Kidney (tissue), 14 donors: ENCODE data around the gene COQ10B. TPM values are rescaled to one million over a fixed set of nuclear protein-coding genes. Genes with fewer than 3 reads are reported as not detected.
"Not testable (repeated sequence)": the region's sequence is repeated elsewhere in the genome, so short reads cannot be mapped to it uniquely, and the experiment has no call there.

Source experiments
- DNase-seq, 5 donors: peaks; one replicate each; pipeline ENCODE4 v3.0.0-alpha.2; 2013 to 2020
- FAIRE-seq: peaks from 2 replicates; lab custom pipeline; 2012; peaks lifted over from hg19 to GRCh38; lab: Jason Lieb, UNC
- H3K27ac ChIP-seq, 2 donors: one replicate each; pipeline ENCODE4 v1.7.0; 2013; ENCODE audit warnings: low read depth in 2 of 2, low read length in 2 of 2, inconsistent platforms in 1 of 2
- H3K27me3 ChIP-seq: one replicate; pipeline ENCODE4 v1.7.1; 2013; ENCODE audit warnings: low read length, inconsistent platforms; ENCODE audit not compliant: control insufficient read depth, insufficient read depth
- H3K36me3 ChIP-seq, 3 donors: one replicate each; pipeline versions ENCODE4 v1.7.0 to v1.7.1; 2013; ENCODE audit warnings: low read length in 3 of 3, control low read depth in 1 of 3, inconsistent platforms in 1 of 3; ENCODE audit not compliant: insufficient read depth in 3 of 3, control insufficient read depth in 2 of 3
- H3K4me1 ChIP-seq, 3 donors: one replicate each; pipeline versions ENCODE4 v1.7.0 to v1.7.1; 2013; ENCODE audit warnings: low read length in 3 of 3, inconsistent platforms in 1 of 3, low read depth in 1 of 3; ENCODE audit not compliant: control insufficient read depth in 2 of 3, insufficient read depth in 2 of 3
- H3K4me3 ChIP-seq, 3 donors: one replicate each; pipeline versions ENCODE4 v1.7.0 to v1.8.1; 2013; ENCODE audit warnings: low read length in 3 of 3, control low read depth in 1 of 3, inconsistent platforms in 1 of 3
- H3K9ac ChIP-seq, 3 donors: one replicate each; pipeline versions ENCODE4 v1.7.0 to v1.7.1; 2013; ENCODE audit warnings: low read length in 3 of 3, control low read depth in 1 of 3, inconsistent platforms in 1 of 3
- H3K9me3 ChIP-seq, 3 donors: one replicate each; pipeline versions ENCODE4 v1.7.0 to v1.7.1; 2013; ENCODE audit warnings: low read length in 3 of 3, control low read depth in 1 of 3, inconsistent platforms in 1 of 3; ENCODE audit not compliant: control insufficient read depth in 2 of 3, insufficient read depth in 1 of 3
- CTCF ChIP-seq: IDR thresholded peaks from 3 replicates; pipeline ENCODE4 v1.5.1; 2012; ENCODE audit warnings: mild to moderate bottlenecking, moderate library complexity, borderline replicate concordance; ENCODE audit not compliant: insufficient read depth; ENCODE audit errors: extremely low read depth
- intact Hi-C: fragments of 100-400 bp; cut with DNase I; formaldehyde crosslinking; loops from one replicate; pipeline ENCODE4 v1.11.1; 2022
- polyA plus RNA-seq: library from polyadenylated mRNA; stranded (reverse); fragments of 350-450 nt; fragmentation: Illumina TruSeq; extraction: RNeasy Lipid Tissue Mini Kit (QIAGEN cat#74804); gene quantifications from one replicate; pipeline ENCODE4 v1.2.3, GENCODE V29; 2014; ENCODE audit warnings: low read depth, low replicate concordance; ENCODE audit not compliant: insufficient read depth
- total RNA-seq: library from RNA; stranded (reverse); fragmentation: NEBNext Ultra II Directional; extraction: Animal tissue kit (Norgen Biotek cat#: 25700); gene quantifications from one replicate; pipeline ENCODE4 v1.2.1, GENCODE V29; 2021
- donor health status: control.
- donor health status: control.
- donor health status: control.
- donor health status: control.
- donor health status: control.
- donor health status: DM: yes; HTN: yes; CAD: no.
- donor health status: Normal renal cell carcinoma (clear cell type).

The COQ10B gene
- total and polyA plus RNA-seq, 2 donors from 2014 or later = 28.6 to 31.2 TPM

GRCh38 chr2:197472166-197472565 lies 18.8 kb downstream of the COQ10B start:
- DNase-seq = no peak
- peaks cover 4 to 33% (median 17%) of the 10 kb centered on the region in 3 donors for H3K36me3 ChIP-seq
- no peak for FAIRE-seq
- H3K9ac ChIP-seq = no peak overlapping the region
- TF ChIP-seq CTCF = no peak
- H3K9me3 ChIP-seq = no peaks in the 10 kb centered on the region
- no peaks in the 10 kb centered on the region for H3K4me1 ChIP-seq
- intact Hi-C loops = no loop called here
- no peak overlapping the region for H3K27ac ChIP-seq
- H3K4me3 ChIP-seq = no peak overlapping the region
- no peaks in the 10 kb centered on the region for H3K27me3 ChIP-seq

- Histone ChIP-seq H3K27me3 (no peaks in the 10 kb centered on the region), H3K27ac (no peak overlapping the region), H3K4me1 (no peaks in the 10 kb centered on the region), H3K9ac (no peak overlapping the region), H3K4me3 (no peak overlapping the region), H3K36me3 (peaks cover 4 to 20% (median 10%) of the 10 kb centered on the region in 3 donors), H3K9me3 (no peaks in the 10 kb centered on the region)
- no peak for FAIRE-seq
- intact Hi-C loops = no loop called here
- DNase-seq = no peak
- no peak for TF ChIP-seq CTCF
These were observed 24.4 kb downstream of the COQ10B start for GRCh38 chr2:197477797-197478196.

GRCh38 chr2:197480165-197481036 lies 27.0 kb downstream of the COQ10B start:
- intact Hi-C loops = no loop called here
- Histone ChIP-seq H3K9me3 (no peaks in the 10 kb centered on the region), H3K4me3 (no peak overlapping the region), H3K27me3 (no peaks in the 10 kb centered on the region), H3K36me3 (peaks cover 0 to 7% (median 6%) of the 10 kb centered on the region in 3 donors), H3K4me1 (no peaks in the 10 kb centered on the region), H3K9ac (no peak overlapping the region), H3K27ac (no peak overlapping the region)
- TF ChIP-seq CTCF = no peak
- FAIRE-seq = no peak
- no peak for DNase-seq

GRCh38 chr2:197484248-197484647 lies 30.9 kb downstream of the COQ10B start:
- H3K36me3 ChIP-seq = peaks cover 0 to 25% (median 16%) of the 10 kb centered on the region in 3 donors
- H3K4me3 ChIP-seq, H3K9me3 ChIP-seq, H3K4me1 ChIP-seq, DNase-seq, H3K27me3 ChIP-seq, FAIRE-seq, intact Hi-C loops, H3K9ac ChIP-seq, H3K27ac ChIP-seq: not testable (repeated sequence)
